ENCODE results near the gene KPNA6.

DNA sequence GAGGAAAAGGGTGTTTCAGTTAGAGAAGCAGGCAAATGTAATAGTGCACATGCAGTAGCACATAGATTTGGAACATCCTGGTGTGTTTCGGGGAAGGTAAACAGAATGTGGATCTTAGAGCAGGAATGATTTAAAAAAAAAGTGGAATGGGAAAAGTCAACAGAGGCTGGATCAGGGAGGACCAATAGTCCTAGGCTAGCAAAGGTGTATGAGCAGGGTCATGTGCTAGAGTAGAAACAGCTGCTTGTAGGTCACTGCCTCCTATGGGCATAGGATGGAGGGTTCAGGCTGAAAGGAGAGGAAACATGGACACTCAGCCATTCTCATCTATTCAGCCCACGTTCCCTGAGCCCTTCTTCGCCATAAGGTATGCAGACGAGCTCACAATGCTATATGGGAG is 3.7 kb upstream of the KPNA6 start:
- TF ChIP-seq POLR2A (IDR thresholded peaks at IDR 0.05), result no peak
- TF ChIP-seq CTCF (IDR thresholded peaks at IDR 0.05), result no peak

Measured in uterus (tissue), 2 donors.